Liver (tissue), 9 donors: ENCODE results near the gene RCVRN. TPM values are rescaled to one million over a fixed set of nuclear protein-coding genes. Genes with fewer than 3 reads are reported as not detected.
"Not testable (repeated sequence)": the region's sequence is repeated elsewhere in the genome, so short reads cannot be mapped to it uniquely, and the experiment has no call there.

Source experiments
- DNase-seq: peaks from one replicate; pipeline ENCODE4 v3.0.0-alpha.2; 2017; ENCODE audit warnings: low spot score
- H3K27ac ChIP-seq, 2 donors: one replicate each; pipeline ENCODE4 v1.7.0; 2013; ENCODE audit warnings: inconsistent platforms in 2 of 2, low read length in 2 of 2, control low read depth in 1 of 2, low read depth in 1 of 2, mild to moderate bottlenecking in 1 of 2
- H3K27me3 ChIP-seq, 4 donors: one replicate each; pipeline versions ENCODE4 v1.6.1 to v1.7.0; 2013; ENCODE audit warnings: low read length in 3 of 4, inconsistent platforms in 1 of 4, mild to moderate bottlenecking in 1 of 4, moderate library complexity in 1 of 4; ENCODE audit not compliant: control insufficient read depth in 4 of 4, insufficient read depth in 4 of 4
- H3K36me3 ChIP-seq, 4 donors: one replicate each; pipeline versions ENCODE4 v1.6.1 to v1.7.0; 2013; ENCODE audit warnings: low read length in 3 of 4, mild to moderate bottlenecking in 3 of 4, low read depth in 1 of 4, moderate library complexity in 1 of 4; ENCODE audit not compliant: control insufficient read depth in 4 of 4, insufficient read depth in 3 of 4
- H3K4me1 ChIP-seq, 4 donors: one replicate each; pipeline versions ENCODE4 v1.6.1 to v1.7.0; 2013; ENCODE audit warnings: low read length in 3 of 4, mild to moderate bottlenecking in 3 of 4, moderate library complexity in 1 of 4; ENCODE audit not compliant: control insufficient read depth in 4 of 4, insufficient read depth in 4 of 4
- H3K4me3 ChIP-seq, 3 donors: one replicate each; pipeline versions ENCODE4 v1.6.1 to v1.7.0; 2013; ENCODE audit warnings: low read length in 3 of 3, control low read depth in 1 of 3, low read depth in 1 of 3, mild to moderate bottlenecking in 1 of 3
- H3K9ac ChIP-seq, 2 donors: one replicate each; pipeline ENCODE4 v1.7.0; 2013; ENCODE audit warnings: low read length in 2 of 2, mild to moderate bottlenecking in 2 of 2, moderate library complexity in 2 of 2, control low read depth in 1 of 2, low read depth in 1 of 2
- H3K9me3 ChIP-seq, 4 donors: one replicate each; pipeline versions ENCODE4 v1.6.1 to v1.7.0; 2013; ENCODE audit warnings: low read length in 3 of 4; ENCODE audit not compliant: control insufficient read depth in 4 of 4
- ATF3 ChIP-seq: IDR thresholded peaks from 2 replicates; pipeline ENCODE4 v1.6.1; 2016; ENCODE audit warnings: antibody characterized with exemption
- CTCF ChIP-seq: fragments of 150-350 bp; IDR thresholded peaks from 2 replicates; pipeline ENCODE4 v1.5.1; 2017; ENCODE audit warnings: improper control_type of control experiment, low read depth, low read length; ENCODE audit not compliant: missing input control
- FOXA2 ChIP-seq: IDR thresholded peaks from 2 replicates; pipeline ENCODE4 v1.6.1; 2016; ENCODE audit warnings: antibody characterized with exemption
- GABPA ChIP-seq, 2 donors: IDR thresholded peaks in 1 of 2; conservative IDR thresholded peaks in 1 of 2; 2 replicates each; pipeline ENCODE4 v1.6.1; 2016; ENCODE audit warnings: antibody characterized with exemption in 2 of 2, mild to moderate bottlenecking in 1 of 2, moderate library complexity in 1 of 2
- HNF4A ChIP-seq, 2 donors: conservative IDR thresholded peaks; 2 replicates each; pipeline ENCODE4 v1.6.1; 2016; ENCODE audit warnings: antibody characterized with exemption in 2 of 2, mild to moderate bottlenecking in 2 of 2
- HNF4G ChIP-seq: IDR thresholded peaks from 2 replicates; pipeline ENCODE4 v1.6.1; 2016; ENCODE audit warnings: antibody characterized with exemption
- JUND ChIP-seq, 2 donors: IDR thresholded peaks; 2 replicates each; pipeline ENCODE4 v1.6.1; 2016; ENCODE audit warnings: antibody characterized with exemption in 2 of 2
- RAD21 ChIP-seq, 2 donors: IDR thresholded peaks; 2 replicates each; pipeline ENCODE4 v1.6.1; 2016; ENCODE audit warnings: antibody characterized with exemption in 2 of 2, mild to moderate bottlenecking in 2 of 2
- RXRA ChIP-seq, 2 donors: IDR thresholded peaks; 2 replicates each; pipeline ENCODE4 v1.6.1; 2017 to 2018; ENCODE audit warnings: antibody characterized with exemption in 2 of 2, mild to moderate bottlenecking in 1 of 2
- TAF1 ChIP-seq: conservative IDR thresholded peaks from 2 replicates; pipeline ENCODE4 v1.6.1; 2016; ENCODE audit warnings: antibody characterized with exemption, mild to moderate bottlenecking
- YY1 ChIP-seq: IDR thresholded peaks from 2 replicates; pipeline ENCODE4 v1.6.1; 2016; ENCODE audit warnings: antibody characterized with exemption, mild to moderate bottlenecking
- WGBS: extraction: QIAGEN DNeasy Blood & Tissue Kit; methylation state at CpG from one replicate; pipeline ENCODE4 v1.1.7; 2013; 5-methylcytosine and 5-hydroxymethylcytosine counted together
- polyA plus RNA-seq, 2 donors: library from polyadenylated mRNA; stranded (reverse) in 1 of 2; unstranded in 1 of 2; fragments of 200-250 nt in 1 of 2; fragments of >200 nt in 1 of 2; fragmentation: Nextera tagmentation in 1 of 2; extraction: Ambion mirVana in 1 of 2; gene quantifications; one replicate each; pipeline versions ENCODE4 v1.2.1 to v1.2.3, GENCODE V29; 2013 to 2015
- total RNA-seq, 2 donors: library from RNA; depleted of rRNA; stranded (reverse); fragments of >200 nt; gene quantifications; one replicate each; pipeline ENCODE4 v1.2.3, GENCODE V29; 2014
- TF ChIP-seq, protein P1 (sequence below): IDR thresholded peaks from 2 replicates; pipeline ENCODE4 v1.6.1; 2016; ENCODE audit warnings: antibody characterized with exemption
- TF ChIP-seq, protein P2 (sequence below): IDR thresholded peaks from 2 replicates; pipeline ENCODE4 v1.6.1; 2016; ENCODE audit warnings: antibody characterized with exemption, mild to moderate bottlenecking
- donor health status: healthy.
- donor health status: healthy.
- donor health status: healthy.
- donor health status: healthy.
- donor health status: healthy.

The RCVRN gene
- total and polyA plus RNA-seq, 4 donors = not detected

DNA sequence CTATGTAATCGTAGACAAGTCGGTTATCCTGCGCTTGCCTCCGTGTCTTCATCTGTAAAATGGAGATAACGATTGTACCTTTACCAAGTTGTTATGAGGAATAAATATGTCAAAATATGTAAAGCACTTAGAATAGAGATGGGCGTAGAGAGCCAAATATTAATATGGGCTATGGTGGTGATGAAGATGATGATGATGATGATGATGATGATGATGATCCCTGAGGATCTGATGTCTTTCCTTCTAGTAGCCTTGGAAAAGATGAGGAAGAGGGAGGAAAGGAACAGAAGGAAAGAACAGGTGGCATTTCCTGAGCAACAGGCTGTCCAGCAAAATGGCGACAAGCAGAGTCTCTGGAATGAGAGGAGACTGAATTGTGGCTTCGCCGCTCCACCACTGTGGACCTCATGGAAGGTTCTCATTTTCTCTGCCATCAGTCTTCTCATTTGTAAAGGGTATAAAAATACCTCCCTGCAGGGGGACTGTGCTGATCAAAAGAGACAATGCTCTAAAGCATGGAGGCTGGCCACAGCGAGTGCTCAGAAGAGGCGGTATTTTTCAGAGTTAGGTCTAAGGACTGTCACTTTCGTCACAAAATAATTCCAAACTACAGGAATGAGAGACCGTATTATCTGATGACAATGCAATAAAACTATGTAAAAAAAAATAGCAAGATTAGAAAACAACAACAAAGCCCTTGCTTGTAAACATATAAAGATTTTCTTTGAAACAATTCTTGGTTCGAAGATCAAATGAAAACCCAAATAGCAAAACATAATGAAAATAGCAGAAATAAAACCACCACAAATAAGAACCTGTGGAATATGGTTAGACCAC, 17.2 kb upstream of the RCVRN start:
- Histone ChIP-seq H3K4me3 (no peak overlapping the region), H3K36me3 (no peaks in the 10 kb centered on the region), H3K9ac (no peak overlapping the region), H3K27ac (no peak overlapping the region), H3K27me3 (peaks cover 0 to 2% (median 0%) of the 10 kb centered on the region in 4 donors), H3K9me3 (no peaks in the 10 kb centered on the region), H3K4me1 (no peaks in the 10 kb centered on the region)
- TF ChIP-seq RAD21 (IDR thresholded peaks at IDR 0.05) = no peak
- TF ChIP-seq HNF4G = no peak
- TF ChIP-seq RXRA (IDR thresholded peaks at IDR 0.05) = no peak
- TF ChIP-seq HNF4A (conservative IDR thresholded peaks at IDR 0.05) = no peak
- TF ChIP-seq, protein P1, sequence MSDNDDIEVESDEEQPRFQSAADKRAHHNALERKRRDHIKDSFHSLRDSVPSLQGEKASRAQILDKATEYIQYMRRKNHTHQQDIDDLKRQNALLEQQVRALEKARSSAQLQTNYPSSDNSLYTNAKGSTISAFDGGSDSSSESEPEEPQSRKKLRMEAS = no peak
- TF ChIP-seq, protein P2, sequence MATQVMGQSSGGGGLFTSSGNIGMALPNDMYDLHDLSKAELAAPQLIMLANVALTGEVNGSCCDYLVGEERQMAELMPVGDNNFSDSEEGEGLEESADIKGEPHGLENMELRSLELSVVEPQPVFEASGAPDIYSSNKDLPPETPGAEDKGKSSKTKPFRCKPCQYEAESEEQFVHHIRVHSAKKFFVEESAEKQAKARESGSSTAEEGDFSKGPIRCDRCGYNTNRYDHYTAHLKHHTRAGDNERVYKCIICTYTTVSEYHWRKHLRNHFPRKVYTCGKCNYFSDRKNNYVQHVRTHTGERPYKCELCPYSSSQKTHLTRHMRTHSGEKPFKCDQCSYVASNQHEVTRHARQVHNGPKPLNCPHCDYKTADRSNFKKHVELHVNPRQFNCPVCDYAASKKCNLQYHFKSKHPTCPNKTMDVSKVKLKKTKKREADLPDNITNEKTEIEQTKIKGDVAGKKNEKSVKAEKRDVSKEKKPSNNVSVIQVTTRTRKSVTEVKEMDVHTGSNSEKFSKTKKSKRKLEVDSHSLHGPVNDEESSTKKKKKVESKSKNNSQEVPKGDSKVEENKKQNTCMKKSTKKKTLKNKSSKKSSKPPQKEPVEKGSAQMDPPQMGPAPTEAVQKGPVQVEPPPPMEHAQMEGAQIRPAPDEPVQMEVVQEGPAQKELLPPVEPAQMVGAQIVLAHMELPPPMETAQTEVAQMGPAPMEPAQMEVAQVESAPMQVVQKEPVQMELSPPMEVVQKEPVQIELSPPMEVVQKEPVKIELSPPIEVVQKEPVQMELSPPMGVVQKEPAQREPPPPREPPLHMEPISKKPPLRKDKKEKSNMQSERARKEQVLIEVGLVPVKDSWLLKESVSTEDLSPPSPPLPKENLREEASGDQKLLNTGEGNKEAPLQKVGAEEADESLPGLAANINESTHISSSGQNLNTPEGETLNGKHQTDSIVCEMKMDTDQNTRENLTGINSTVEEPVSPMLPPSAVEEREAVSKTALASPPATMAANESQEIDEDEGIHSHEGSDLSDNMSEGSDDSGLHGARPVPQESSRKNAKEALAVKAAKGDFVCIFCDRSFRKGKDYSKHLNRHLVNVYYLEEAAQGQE = no peak
- no peak for TF ChIP-seq CTCF
- no peak for TF ChIP-seq JUND (IDR thresholded peaks at IDR 0.05)
- TF ChIP-seq TAF1 = no peak
- TF ChIP-seq ATF3 = no peak
- no peak for TF ChIP-seq FOXA2
- TF ChIP-seq GABPA (IDR thresholded peaks at IDR 0.05 in 1 of 2, conservative IDR thresholded peaks at IDR 0.05 in 1 of 2) = no peak
- no peak for TF ChIP-seq YY1
- DNase-seq = no peak
- WGBS = 91% methylated on average over 14 of the region's 14 CpGs

- H3K4me1 ChIP-seq, H3K9ac ChIP-seq, H3K36me3 ChIP-seq, DNase-seq, H3K9me3 ChIP-seq, H3K4me3 ChIP-seq, H3K27ac ChIP-seq, H3K27me3 ChIP-seq: not testable (repeated sequence)
- WGBS = 82% methylated on average over 13 of the region's 13 CpGs
These were observed 16.1 kb upstream of the RCVRN start for GRCh38 chr17:9921216-9921615.
